Tibial nerve (tissue), 4 donors: ENCODE measurements around the gene ESRRG. TPM values are rescaled to one million over a fixed set of nuclear protein-coding genes. Genes with fewer than 3 reads are reported as not detected.

ENCODE experiments used
- DNase-seq, 2 donors: peaks; one replicate each; pipeline ENCODE4 v3.0.0-alpha.2; 2019; ENCODE audit warnings: low spot score in 2 of 2
- H3K27ac ChIP-seq, 4 donors: fragments of 200-600 bp; sonication (generic) in 3 of 4; one replicate each; pipeline ENCODE4 v1.5.1; 2017 to 2019; ENCODE audit warnings: mild to moderate bottlenecking in 1 of 4
- H3K27me3 ChIP-seq, 2 donors: fragments of 200-600 bp; sonication (generic) in 1 of 2; one replicate each; pipeline versions ENCODE4 v1.5.1 to v1.6.0; 2017 to 2019
- H3K36me3 ChIP-seq, 3 donors: fragments of 200-600 bp; sonication (generic); one replicate each; pipeline ENCODE4 v1.5.1; 2018 to 2019
- H3K4me1 ChIP-seq, 4 donors: fragments of 200-600 bp; sonication (generic) in 3 of 4; one replicate each; pipeline ENCODE4 v1.5.1; 2017 to 2019
- H3K4me3 ChIP-seq, 4 donors: fragments of 200-600 bp; sonication (generic) in 3 of 4; one replicate each; pipeline ENCODE4 v1.5.1; 2017 to 2019; ENCODE audit warnings: mild to moderate bottlenecking in 1 of 4, moderate library complexity in 1 of 4
- H3K9me3 ChIP-seq, 4 donors: fragments of 200-600 bp; sonication (generic) in 3 of 4; one replicate each; pipeline ENCODE4 v1.5.1; 2017 to 2019
- CTCF ChIP-seq, 5 experiments: fragments of 200-600 bp in 3 of 5; fragments of 450-650 bp in 2 of 5; sonication (generic) in 3 of 5; IDR thresholded peaks; one replicate each; pipeline ENCODE4 v1.5.1; 2016 to 2019; ENCODE audit warnings: antibody characterized with exemption in 5 of 5, mild to moderate bottlenecking in 3 of 5, moderate library complexity in 2 of 5
- EP300 ChIP-seq, 2 donors: sonication (generic); formaldehyde crosslinking; IDR thresholded peaks; one replicate each; pipeline ENCODE4 v1.6.1; 2017; ENCODE audit warnings: antibody characterized with exemption in 2 of 2, mild to moderate bottlenecking in 1 of 2
- POLR2A ChIP-seq, 2 donors: fragments of 450-650 bp; IDR thresholded peaks; one replicate each; pipeline ENCODE4 v1.6.1; 2017; ENCODE audit warnings: antibody characterized with exemption in 2 of 2, mild to moderate bottlenecking in 2 of 2, moderate library complexity in 2 of 2
- WGBS, 2 donors: methylation state at CpG; one replicate each; pipeline ENCODE4 v1.1.5; 2018; 5-methylcytosine and 5-hydroxymethylcytosine counted together
- total RNA-seq, 4 donors: library from RNA; depleted of rRNA; stranded (reverse); fragments of >200 nt; gene quantifications; one replicate each; pipeline ENCODE4 v1.1.0, GENCODE V29; 2016

The ESRRG gene
- total RNA-seq, 4 donors from 2014 or later = 1.4 to 3.3 (median 1.6) TPM

DNA sequence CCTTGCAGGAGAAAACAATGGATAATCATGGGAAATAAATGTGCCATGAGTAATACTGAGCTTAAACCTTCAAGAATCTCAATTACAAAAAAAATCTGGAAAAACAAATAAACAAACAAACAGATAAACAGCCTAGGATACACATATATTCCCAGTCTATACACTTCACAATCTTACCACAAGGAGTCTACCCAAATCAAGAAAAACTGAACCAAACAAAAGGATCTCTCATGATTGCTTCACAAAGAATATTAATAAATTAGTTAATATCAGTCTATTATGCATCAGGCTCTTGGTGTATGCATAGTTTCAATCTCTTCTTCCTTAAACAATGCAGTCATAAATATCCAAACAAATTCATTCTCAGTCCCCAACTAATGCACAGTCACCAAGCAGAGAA is 3.2 kb upstream of the ESRRG start:
- TF ChIP-seq POLR2A (IDR thresholded peaks at IDR 0.05) (no peak), EP300 (IDR thresholded peaks at IDR 0.05) (no peak), CTCF (IDR thresholded peaks at IDR 0.05) (no peak)
- Histone ChIP-seq H3K4me3 (no peak overlapping the region), H3K36me3 (no peaks in the 10 kb centered on the region)

DNA sequence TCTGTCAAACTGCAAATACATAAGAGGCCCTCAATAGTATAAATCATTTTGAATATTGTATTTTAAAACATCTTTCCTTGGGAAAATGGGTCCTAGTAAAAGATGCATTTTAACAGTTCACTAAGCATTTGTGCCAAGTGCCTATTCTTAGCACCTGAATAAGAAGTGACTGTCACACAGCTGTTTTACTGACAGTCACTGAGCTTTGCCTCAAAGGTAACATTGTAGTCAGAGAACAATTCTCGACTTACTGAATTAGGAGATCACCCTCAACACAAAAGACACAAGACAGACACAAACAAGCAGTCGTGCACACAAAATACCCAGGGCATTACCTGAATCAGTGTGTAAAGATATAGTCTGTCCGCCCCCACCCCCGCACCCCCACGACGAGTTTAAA is 408 bp downstream of the ESRRG start:
- TF ChIP-seq EP300 (IDR thresholded peaks at IDR 0.05) (no peak), CTCF (IDR thresholded peaks at IDR 0.05) (no peak), POLR2A (IDR thresholded peaks at IDR 0.05) (no peak)
- 4 to 10% methylated on average over 6 of the region's 6 CpGs for WGBS, 2 donors
- DNase-seq = no peak
- Histone ChIP-seq H3K27ac (no peak overlapping the region), H3K36me3 (no peaks in the 10 kb centered on the region), H3K4me1 (peaks cover 0 to 14% (median 0%) of the 10 kb centered on the region in 4 donors), H3K9me3 (no peaks in the 10 kb centered on the region), H3K4me3 (peak overlapping the region in 2 of 4 donors; percentile 28 to 47), H3K27me3 (peaks cover 0 to 25% of the 10 kb centered on the region in 2 donors)

More for the DNA sequence above, 3.2 kb upstream of the ESRRG start:
- Histone ChIP-seq H3K9me3 (no peaks in the 10 kb centered on the region), H3K27ac (no peak overlapping the region), H3K4me1 (peaks cover 0 to 14% (median 0%) of the 10 kb centered on the region in 4 donors), H3K27me3 (peaks cover 0 to 23% of the 10 kb centered on the region in 2 donors)
- no peak for DNase-seq

DNA sequence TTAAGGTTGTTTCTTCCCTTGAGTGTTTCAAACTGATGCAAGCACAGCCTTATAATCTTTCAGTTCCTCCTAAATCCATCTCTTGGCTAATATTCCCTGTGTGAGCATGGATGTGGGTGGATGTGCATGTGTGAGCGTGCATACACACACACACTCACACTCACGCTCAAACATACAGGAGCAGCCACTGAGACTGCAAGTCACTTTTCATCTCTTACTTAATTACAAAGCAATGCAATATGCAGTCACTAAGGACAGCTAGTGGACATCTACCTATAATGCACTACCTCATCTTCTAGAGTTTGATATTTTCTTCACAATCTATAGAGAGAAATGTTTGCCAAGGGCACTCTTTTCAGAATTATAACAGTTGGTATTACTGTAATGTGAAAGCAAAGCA is 1.4 kb downstream of the ESRRG start:
- Histone ChIP-seq H3K9me3 (no peaks in the 10 kb centered on the region), H3K27me3 (peaks cover 0 to 25% of the 10 kb centered on the region in 2 donors), H3K36me3 (no peaks in the 10 kb centered on the region), H3K4me3 (no peak overlapping the region), H3K27ac (no peak overlapping the region), H3K4me1 (peaks cover 0 to 14% (median 0%) of the 10 kb centered on the region in 4 donors)
- TF ChIP-seq POLR2A (IDR thresholded peaks at IDR 0.05) (no peak), EP300 (IDR thresholded peaks at IDR 0.05) (no peak), CTCF (IDR thresholded peaks at IDR 0.05) (no peak)
- DNase-seq = no peak
- 71 to 76% methylated on average over 2 of the region's 2 CpGs for WGBS, 2 donors

DNA sequence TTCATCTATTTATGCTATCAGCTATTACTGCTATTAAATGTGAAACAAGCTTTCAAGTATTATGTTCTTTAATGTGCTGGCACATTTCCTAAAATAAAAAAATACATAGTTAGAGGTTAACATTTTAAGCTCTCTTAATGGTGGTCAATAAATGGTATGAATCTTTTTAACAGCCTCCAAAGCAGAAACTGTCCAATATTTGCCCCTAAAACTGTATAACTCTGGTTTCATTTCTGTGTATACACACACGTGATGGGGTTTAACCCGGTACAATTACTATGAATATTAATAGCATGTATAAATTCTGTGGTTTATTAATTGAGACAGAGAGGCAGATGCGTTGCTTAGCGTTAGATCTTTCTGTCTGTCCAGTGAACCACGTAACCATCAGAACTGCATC is 2.2 kb downstream of the ESRRG start:
- Histone ChIP-seq H3K27me3 (peaks cover 0 to 25% of the 10 kb centered on the region in 2 donors), H3K4me3 (no peak overlapping the region), H3K9me3 (no peaks in the 10 kb centered on the region), H3K27ac (no peak overlapping the region), H3K36me3 (no peaks in the 10 kb centered on the region), H3K4me1 (peaks cover 0 to 14% (median 0%) of the 10 kb centered on the region in 4 donors)
- no peak for TF ChIP-seq POLR2A (IDR thresholded peaks at IDR 0.05)
- no peak for TF ChIP-seq EP300 (IDR thresholded peaks at IDR 0.05)
- no peak for TF ChIP-seq CTCF (IDR thresholded peaks at IDR 0.05)
- DNase-seq = no peak
- WGBS, 2 donors = 81 to 83% methylated on average over 5 of the region's 5 CpGs

DNA sequence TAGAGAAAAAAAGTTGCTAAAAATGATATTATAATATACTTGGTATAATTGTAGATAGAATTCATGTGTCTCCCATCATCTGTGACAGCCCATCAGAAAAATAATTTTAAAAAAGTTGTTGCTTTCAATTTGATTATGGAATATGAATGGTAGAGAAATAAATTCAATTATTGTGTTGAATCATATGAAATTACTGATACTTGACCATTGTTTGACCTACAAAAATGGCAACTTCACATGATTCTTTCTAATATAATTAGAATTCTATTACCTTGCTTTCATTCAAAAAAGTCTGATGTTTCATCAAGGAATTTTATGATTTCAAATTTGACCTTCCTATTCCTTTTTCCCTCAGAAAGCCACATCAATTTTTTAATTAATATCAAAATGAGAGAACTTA is 11.5 kb downstream of the ESRRG start:
- no peak for DNase-seq
- no peak overlapping the region for H3K4me3 ChIP-seq
- peaks cover 0 to 4% of the 10 kb centered on the region in 2 donors for H3K27me3 ChIP-seq
- H3K9me3 ChIP-seq = no peaks in the 10 kb centered on the region
- H3K27ac ChIP-seq = no peak overlapping the region
- H3K4me1 ChIP-seq = no peaks in the 10 kb centered on the region
- H3K36me3 ChIP-seq = no peaks in the 10 kb centered on the region
- TF ChIP-seq CTCF (IDR thresholded peaks at IDR 0.05) = no peak
- no peak for TF ChIP-seq EP300 (IDR thresholded peaks at IDR 0.05)
